HCT116 (cell line): Measurements from ENCODE around the gene SCML2.

Source experiments
- CEBPB ChIP-seq: IDR thresholded peaks from 2 replicates; pipeline ENCODE4 v1.6.1; 2012; ENCODE audit warnings: low read depth
- EGR1 ChIP-seq: IDR thresholded peaks from 2 replicates; pipeline ENCODE4 v1.6.1; 2012; ENCODE audit warnings: low read depth
- EZH2 ChIP-seq: fragments of 200-600 bp; sonication (generic); IDR thresholded peaks from 2 replicates; pipeline ENCODE4 v1.6.1; 2017; ENCODE audit warnings: antibody characterized with exemption, mixed run types
- EZH2phosphoT487 ChIP-seq: fragments of 200-600 bp; IDR thresholded peaks from 2 replicates; pipeline ENCODE4 v1.6.1; 2018; ENCODE audit warnings: antibody characterized with exemption, borderline replicate concordance
- POLR2AphosphoS5 ChIP-seq: IDR thresholded peaks from 2 replicates; pipeline ENCODE4 v1.6.1; 2011; ENCODE audit warnings: mild to moderate bottlenecking, low read depth, low read length, moderate library complexity
- TCF7L2 ChIP-seq: IDR thresholded peaks from 2 replicates; pipeline ENCODE4 v1.7.0; 2011; ENCODE audit warnings: borderline replicate concordance, inconsistent platforms; ENCODE audit not compliant: insufficient read depth, insufficient read length; ENCODE audit errors: extremely low read depth
- YY1 ChIP-seq: IDR thresholded peaks from 2 replicates; pipeline ENCODE4 v1.6.1; 2011; ENCODE audit warnings: low read length, low read depth, moderate library complexity, mild to moderate bottlenecking; ENCODE audit not compliant: insufficient replicate concordance; ENCODE audit errors: extremely low read depth
- TF ChIP-seq, protein P1 (sequence below), 3 experiments: fragments of 200-600 bp in 1 of 3; sonication (generic) in 1 of 3; IDR thresholded peaks in 2 of 3; conservative IDR thresholded peaks in 1 of 3; 2 replicates each; pipeline ENCODE4 v1.5.1; 2012 to 2017; ENCODE audit warnings: low read depth in 2 of 3, low read length in 2 of 3, antibody characterized with exemption in 1 of 3, borderline replicate concordance in 1 of 3, control low read depth in 1 of 3, mild to moderate bottlenecking in 1 of 3, mixed read lengths in 1 of 3, mixed run types in 1 of 3, moderate library complexity in 1 of 3; ENCODE audit not compliant: insufficient read depth in 1 of 3
- TF ChIP-seq, protein P2 (sequence below): IDR thresholded peaks from 2 replicates; pipeline ENCODE4 v1.6.1; 2012; ENCODE audit warnings: low read depth
- TF ChIP-seq, protein P3 (sequence below): IDR thresholded peaks from 2 replicates; pipeline ENCODE4 v1.6.1; 2012

DNA sequence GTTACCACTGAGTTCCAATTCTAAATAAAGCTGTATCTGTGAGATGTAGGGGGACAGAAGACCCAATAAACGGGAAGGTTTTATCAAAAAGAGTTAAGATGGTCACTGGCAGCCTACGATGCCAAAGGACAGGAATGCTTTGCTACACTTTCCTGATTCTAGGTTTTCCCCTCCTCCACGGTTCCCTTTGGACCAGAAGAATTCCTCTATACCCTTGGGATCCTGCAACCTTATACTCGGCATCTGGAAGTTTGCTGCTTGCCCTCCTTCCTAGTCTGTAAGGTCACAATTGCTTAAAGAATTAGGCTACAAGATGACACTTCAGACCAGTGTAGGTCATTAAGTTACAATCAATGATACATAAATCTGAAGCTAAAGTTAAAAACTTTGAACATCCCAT lies 64.3 kb downstream of the SCML2 start:
- TF ChIP-seq, protein P1, sequence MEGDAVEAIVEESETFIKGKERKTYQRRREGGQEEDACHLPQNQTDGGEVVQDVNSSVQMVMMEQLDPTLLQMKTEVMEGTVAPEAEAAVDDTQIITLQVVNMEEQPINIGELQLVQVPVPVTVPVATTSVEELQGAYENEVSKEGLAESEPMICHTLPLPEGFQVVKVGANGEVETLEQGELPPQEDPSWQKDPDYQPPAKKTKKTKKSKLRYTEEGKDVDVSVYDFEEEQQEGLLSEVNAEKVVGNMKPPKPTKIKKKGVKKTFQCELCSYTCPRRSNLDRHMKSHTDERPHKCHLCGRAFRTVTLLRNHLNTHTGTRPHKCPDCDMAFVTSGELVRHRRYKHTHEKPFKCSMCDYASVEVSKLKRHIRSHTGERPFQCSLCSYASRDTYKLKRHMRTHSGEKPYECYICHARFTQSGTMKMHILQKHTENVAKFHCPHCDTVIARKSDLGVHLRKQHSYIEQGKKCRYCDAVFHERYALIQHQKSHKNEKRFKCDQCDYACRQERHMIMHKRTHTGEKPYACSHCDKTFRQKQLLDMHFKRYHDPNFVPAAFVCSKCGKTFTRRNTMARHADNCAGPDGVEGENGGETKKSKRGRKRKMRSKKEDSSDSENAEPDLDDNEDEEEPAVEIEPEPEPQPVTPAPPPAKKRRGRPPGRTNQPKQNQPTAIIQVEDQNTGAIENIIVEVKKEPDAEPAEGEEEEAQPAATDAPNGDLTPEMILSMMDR (IDR thresholded peaks at IDR 0.05 in 2 of 3, conservative IDR thresholded peaks at IDR 0.05 in 1 of 3; ENCODE audit: borderline replicate concordance in 1 of 3, insufficient read depth in 1 of 3, low read depth in 2 of 3, low read length in 2 of 3) = no peak
- TF ChIP-seq, protein P2, sequence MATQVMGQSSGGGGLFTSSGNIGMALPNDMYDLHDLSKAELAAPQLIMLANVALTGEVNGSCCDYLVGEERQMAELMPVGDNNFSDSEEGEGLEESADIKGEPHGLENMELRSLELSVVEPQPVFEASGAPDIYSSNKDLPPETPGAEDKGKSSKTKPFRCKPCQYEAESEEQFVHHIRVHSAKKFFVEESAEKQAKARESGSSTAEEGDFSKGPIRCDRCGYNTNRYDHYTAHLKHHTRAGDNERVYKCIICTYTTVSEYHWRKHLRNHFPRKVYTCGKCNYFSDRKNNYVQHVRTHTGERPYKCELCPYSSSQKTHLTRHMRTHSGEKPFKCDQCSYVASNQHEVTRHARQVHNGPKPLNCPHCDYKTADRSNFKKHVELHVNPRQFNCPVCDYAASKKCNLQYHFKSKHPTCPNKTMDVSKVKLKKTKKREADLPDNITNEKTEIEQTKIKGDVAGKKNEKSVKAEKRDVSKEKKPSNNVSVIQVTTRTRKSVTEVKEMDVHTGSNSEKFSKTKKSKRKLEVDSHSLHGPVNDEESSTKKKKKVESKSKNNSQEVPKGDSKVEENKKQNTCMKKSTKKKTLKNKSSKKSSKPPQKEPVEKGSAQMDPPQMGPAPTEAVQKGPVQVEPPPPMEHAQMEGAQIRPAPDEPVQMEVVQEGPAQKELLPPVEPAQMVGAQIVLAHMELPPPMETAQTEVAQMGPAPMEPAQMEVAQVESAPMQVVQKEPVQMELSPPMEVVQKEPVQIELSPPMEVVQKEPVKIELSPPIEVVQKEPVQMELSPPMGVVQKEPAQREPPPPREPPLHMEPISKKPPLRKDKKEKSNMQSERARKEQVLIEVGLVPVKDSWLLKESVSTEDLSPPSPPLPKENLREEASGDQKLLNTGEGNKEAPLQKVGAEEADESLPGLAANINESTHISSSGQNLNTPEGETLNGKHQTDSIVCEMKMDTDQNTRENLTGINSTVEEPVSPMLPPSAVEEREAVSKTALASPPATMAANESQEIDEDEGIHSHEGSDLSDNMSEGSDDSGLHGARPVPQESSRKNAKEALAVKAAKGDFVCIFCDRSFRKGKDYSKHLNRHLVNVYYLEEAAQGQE = no peak
- TF ChIP-seq EZH2 (no peak), EGR1 (no peak), YY1 (no peak), TCF7L2 (no peak), EZH2phosphoT487 (no peak), POLR2AphosphoS5 (no peak), CEBPB (no peak)
- TF ChIP-seq, protein P3, sequence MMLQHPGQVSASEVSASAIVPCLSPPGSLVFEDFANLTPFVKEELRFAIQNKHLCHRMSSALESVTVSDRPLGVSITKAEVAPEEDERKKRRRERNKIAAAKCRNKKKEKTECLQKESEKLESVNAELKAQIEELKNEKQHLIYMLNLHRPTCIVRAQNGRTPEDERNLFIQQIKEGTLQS = no peak
